ENCODE results near the gene MIR17HG. TPM values are rescaled to one million over a fixed set of nuclear protein-coding genes. Genes with fewer than 3 reads are reported as not detected.

The MIR17HG gene
- polyA plus RNA-seq, 3 donors = 0.05 to 1.3 (median 0.30) TPM

GRCh38 chr13:91369441-91369831 lies 21.9 kb downstream of the MIR17HG start:
- H3K79me2 ChIP-seq (ENCODE audit: insufficient read depth, low read length) = no peaks in the 10 kb centered on the region
- no peaks in the 10 kb centered on the region for H3K9me3 Mint-ChIP-seq
- DNase-seq = no peak

GRCh38 chr13:91370501-91370900 lies 23.0 kb downstream of the MIR17HG start:
- no peak for DNase-seq
- TF ChIP-seq CTCF (IDR thresholded peaks at IDR 0.05) = no peak
- H3K9ac ChIP-seq (ENCODE audit: insufficient read depth, low read length, poor library complexity, severe bottlenecking) = no peak overlapping the region
- no peaks in the 10 kb centered on the region for H3K4me1 ChIP-seq (ENCODE audit: control insufficient read depth in 1 of 2, insufficient read depth in 2 of 2, low read length in 2 of 2)
- H3K4me3 ChIP-seq (replicated peaks in 1 of 3; ENCODE audit: low read depth in 2 of 3, low read length in 3 of 3) = no peak overlapping the region
- H3K27me3 ChIP-seq (ENCODE audit: control insufficient read depth in 2 of 2, insufficient read depth in 2 of 2, low read length in 2 of 2) = no peaks in the 10 kb centered on the region
- no peak overlapping the region for H2AFZ ChIP-seq (ENCODE audit: insufficient read depth, low read depth, low read length, poor library complexity, severe bottlenecking)
- no peaks in the 10 kb centered on the region for H4K20me1 ChIP-seq (ENCODE audit: insufficient read depth, low read length)
- no peak overlapping the region for H3K4me3 Mint-ChIP-seq
- no peak overlapping the region for H3K4me2 ChIP-seq (replicated peaks; ENCODE audit: extremely low read depth, low read length, poor library complexity, severe bottlenecking)
- intact Hi-C loops (cut with micrococcal nuclease) = no loop called here
- H3K36me3 Mint-ChIP-seq = no peaks in the 10 kb centered on the region
- no peaks in the 10 kb centered on the region for H3K9me3 ChIP-seq (replicated peaks in 1 of 2; ENCODE audit: control insufficient read depth in 1 of 2, insufficient read depth in 1 of 2, low read length in 2 of 2)
- WGBS (ENCODE audit: insufficient coverage) = no CpG with 5 or more reads among the region's 2 CpGs
- no peak overlapping the region for H3K27ac ChIP-seq (ENCODE audit: low read depth in 1 of 2, low read length in 2 of 2)
- H3K9me3 Mint-ChIP-seq = no peaks in the 10 kb centered on the region
- no peaks in the 10 kb centered on the region for H3K36me3 ChIP-seq (replicated peaks in 1 of 2; ENCODE audit: control insufficient read depth in 1 of 2, insufficient read depth in 2 of 2, low read length in 2 of 2)
- no peaks in the 10 kb centered on the region for H3K79me2 ChIP-seq (ENCODE audit: insufficient read depth, low read length)
- no peak overlapping the region for H3K27ac Mint-ChIP-seq
- peaks cover 6% of the 10 kb centered on the region for H3K4me1 Mint-ChIP-seq
- H3K27me3 Mint-ChIP-seq (ENCODE audit: low read depth in 3 of 3) = peaks cover 0 to 5% (median 2%) of the 10 kb centered on the region in 3 donors

More at GRCh38 chr13:91369441-91369831, 21.9 kb downstream of the MIR17HG start:
- no CpG with 5 or more reads among the region's 3 CpGs for WGBS (ENCODE audit: insufficient coverage)
- Histone ChIP-seq H3K4me2 (replicated peaks; ENCODE audit: extremely low read depth, low read length, poor library complexity, severe bottlenecking) (no peak overlapping the region), H3K27me3 (ENCODE audit: control insufficient read depth in 2 of 2, insufficient read depth in 2 of 2, low read length in 2 of 2) (no peaks in the 10 kb centered on the region), H4K20me1 (ENCODE audit: insufficient read depth, low read length) (no peaks in the 10 kb centered on the region), H3K4me3 (replicated peaks in 1 of 3; ENCODE audit: low read depth in 2 of 3, low read length in 3 of 3) (no peak overlapping the region), H3K9me3 (replicated peaks in 1 of 2; ENCODE audit: control insufficient read depth in 1 of 2, insufficient read depth in 1 of 2, low read length in 2 of 2) (no peaks in the 10 kb centered on the region), H3K27ac (ENCODE audit: low read depth in 1 of 2, low read length in 2 of 2) (no peak overlapping the region), H3K9ac (ENCODE audit: insufficient read depth, low read length, poor library complexity, severe bottlenecking) (no peak overlapping the region), H2AFZ (ENCODE audit: insufficient read depth, low read depth, low read length, poor library complexity, severe bottlenecking) (no peak overlapping the region), H3K4me1 (ENCODE audit: control insufficient read depth in 1 of 2, insufficient read depth in 2 of 2, low read length in 2 of 2) (no peaks in the 10 kb centered on the region), H3K36me3 (replicated peaks in 1 of 2; ENCODE audit: control insufficient read depth in 1 of 2, insufficient read depth in 2 of 2, low read length in 2 of 2) (no peaks in the 10 kb centered on the region)
- TF ChIP-seq CTCF (IDR thresholded peaks at IDR 0.05) = no peak
- H3K4me3 Mint-ChIP-seq = no peak overlapping the region
- H3K4me1 Mint-ChIP-seq = no peaks in the 10 kb centered on the region
- H3K27ac Mint-ChIP-seq = no peak overlapping the region
- peaks cover 0 to 5% (median 2%) of the 10 kb centered on the region in 3 donors for H3K27me3 Mint-ChIP-seq (ENCODE audit: low read depth in 3 of 3)
- no peaks in the 10 kb centered on the region for H3K36me3 Mint-ChIP-seq
- intact Hi-C loops (cut with micrococcal nuclease) = no loop called here

Data from CD14-positive monocyte (primary cell).